Prostate gland (tissue), 2 donors: Measurements from ENCODE around the gene CACNA1I. TPM values are rescaled to one million over a fixed set of nuclear protein-coding genes. Genes with fewer than 3 reads are reported as not detected.
A peak's percentile ranks its signal among the peaks of the same experiment; 100 is the strongest.

ENCODE experiments used
- DNase-seq: peaks from one replicate; pipeline ENCODE4 v3.0.0-alpha.2; 2019; ENCODE audit warnings: low spot score
- H3K27ac ChIP-seq, 2 donors: fragments of 200-600 bp; sonication (generic); 2 replicates each; pipeline ENCODE4 v1.5.1; 2017 to 2019
- H3K27me3 ChIP-seq: fragments of 200-600 bp; sonication (generic); replicated peaks from 2 replicates; pipeline ENCODE4 v1.5.1; 2019; ENCODE audit not compliant: insufficient read depth
- H3K36me3 ChIP-seq, 2 donors: fragments of 200-600 bp; sonication (generic); 1 replicate in 1 of 2; 2 replicates in 1 of 2; pipeline versions ENCODE4 v1.5.1 to v1.8.1; 2017 to 2019
- H3K4me1 ChIP-seq: fragments of 200-600 bp; sonication (generic); replicated peaks from 2 replicates; pipeline ENCODE4 v1.5.1; 2019
- H3K4me3 ChIP-seq, 2 donors: fragments of 200-600 bp; sonication (generic); 2 replicates each; pipeline ENCODE4 v1.5.1; 2017 to 2019
- H3K9me3 ChIP-seq: fragments of 200-600 bp; sonication (generic); 2 replicates; pipeline ENCODE4 v1.5.1; 2017
- POLR2A ChIP-seq: fragments of 450-650 bp; IDR thresholded peaks from one replicate; pipeline ENCODE4 v1.6.1; 2016; ENCODE audit warnings: antibody characterized with exemption, mild to moderate bottlenecking
- POLR2AphosphoS5 ChIP-seq: sonication (generic); formaldehyde crosslinking; IDR thresholded peaks from one replicate; pipeline ENCODE4 v1.6.1; 2017; ENCODE audit warnings: antibody characterized with exemption
- WGBS: methylation state at CpG from one replicate; pipeline ENCODE4 v1.1.5; 2018; 5-methylcytosine and 5-hydroxymethylcytosine counted together
- intact Hi-C: fragments of 100-400 bp; cut with DNase I; formaldehyde crosslinking; loops from one replicate; pipeline ENCODE4 v1.14.2; 2022
- total RNA-seq, 2 donors: library from RNA; depleted of rRNA; stranded (reverse); fragments of >200 nt; gene quantifications; one replicate each; pipeline ENCODE4 v1.1.0, GENCODE V29; 2016
- TF ChIP-seq, protein P1 (sequence below), 4 experiments: fragments of 200-600 bp in 2 of 4; fragments of 450-650 bp in 2 of 4; sonication (generic) in 2 of 4; IDR thresholded peaks; 1 replicate in 3 of 4; 2 replicates in 1 of 4; pipeline ENCODE4 v1.5.1; 2016 to 2019; ENCODE audit warnings: antibody characterized with exemption in 4 of 4, mild to moderate bottlenecking in 2 of 4, moderate library complexity in 2 of 4

Gene CACNA1I
- total RNA-seq, 2 donors from 2014 or later: 0.05 to 0.68 TPM

DNA sequence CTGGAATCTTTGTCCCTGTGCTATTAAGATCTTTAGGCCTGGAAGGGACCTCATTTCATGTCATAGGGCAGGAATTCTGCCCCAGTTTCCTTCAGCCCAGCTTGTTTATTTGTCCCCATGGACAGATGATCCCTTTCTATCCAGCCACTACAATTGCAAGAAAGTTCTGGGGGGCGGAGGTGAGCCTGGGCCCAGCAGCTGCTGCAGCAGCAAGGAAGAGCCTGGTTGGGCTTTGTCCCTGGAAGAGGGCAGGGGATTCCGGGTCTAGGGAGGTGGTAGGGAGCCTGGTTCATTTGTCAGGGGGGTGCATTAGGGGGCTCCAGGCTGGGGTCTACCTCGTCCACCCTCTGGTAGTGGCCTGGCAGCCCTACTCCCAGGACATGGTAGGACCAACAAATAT is 16.4 kb upstream of the CACNA1I start:
- H3K9me3 ChIP-seq: no peaks in the 10 kb centered on the region
- 75% methylated on average over 3 of the region's 3 CpGs for WGBS
- H3K4me3 ChIP-seq: no peak overlapping the region
- intact Hi-C loops: no loop called here
- no peak overlapping the region for H3K27ac ChIP-seq
- no peak for TF ChIP-seq POLR2AphosphoS5
- TF ChIP-seq, protein P1, sequence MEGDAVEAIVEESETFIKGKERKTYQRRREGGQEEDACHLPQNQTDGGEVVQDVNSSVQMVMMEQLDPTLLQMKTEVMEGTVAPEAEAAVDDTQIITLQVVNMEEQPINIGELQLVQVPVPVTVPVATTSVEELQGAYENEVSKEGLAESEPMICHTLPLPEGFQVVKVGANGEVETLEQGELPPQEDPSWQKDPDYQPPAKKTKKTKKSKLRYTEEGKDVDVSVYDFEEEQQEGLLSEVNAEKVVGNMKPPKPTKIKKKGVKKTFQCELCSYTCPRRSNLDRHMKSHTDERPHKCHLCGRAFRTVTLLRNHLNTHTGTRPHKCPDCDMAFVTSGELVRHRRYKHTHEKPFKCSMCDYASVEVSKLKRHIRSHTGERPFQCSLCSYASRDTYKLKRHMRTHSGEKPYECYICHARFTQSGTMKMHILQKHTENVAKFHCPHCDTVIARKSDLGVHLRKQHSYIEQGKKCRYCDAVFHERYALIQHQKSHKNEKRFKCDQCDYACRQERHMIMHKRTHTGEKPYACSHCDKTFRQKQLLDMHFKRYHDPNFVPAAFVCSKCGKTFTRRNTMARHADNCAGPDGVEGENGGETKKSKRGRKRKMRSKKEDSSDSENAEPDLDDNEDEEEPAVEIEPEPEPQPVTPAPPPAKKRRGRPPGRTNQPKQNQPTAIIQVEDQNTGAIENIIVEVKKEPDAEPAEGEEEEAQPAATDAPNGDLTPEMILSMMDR (IDR thresholded peaks at IDR 0.05): no peak
- TF ChIP-seq POLR2A: no peak
- no peaks in the 10 kb centered on the region for H3K36me3 ChIP-seq
- H3K27me3 ChIP-seq: no peaks in the 10 kb centered on the region
- H3K4me1 ChIP-seq: no peaks in the 10 kb centered on the region
- no peak for DNase-seq

DNA sequence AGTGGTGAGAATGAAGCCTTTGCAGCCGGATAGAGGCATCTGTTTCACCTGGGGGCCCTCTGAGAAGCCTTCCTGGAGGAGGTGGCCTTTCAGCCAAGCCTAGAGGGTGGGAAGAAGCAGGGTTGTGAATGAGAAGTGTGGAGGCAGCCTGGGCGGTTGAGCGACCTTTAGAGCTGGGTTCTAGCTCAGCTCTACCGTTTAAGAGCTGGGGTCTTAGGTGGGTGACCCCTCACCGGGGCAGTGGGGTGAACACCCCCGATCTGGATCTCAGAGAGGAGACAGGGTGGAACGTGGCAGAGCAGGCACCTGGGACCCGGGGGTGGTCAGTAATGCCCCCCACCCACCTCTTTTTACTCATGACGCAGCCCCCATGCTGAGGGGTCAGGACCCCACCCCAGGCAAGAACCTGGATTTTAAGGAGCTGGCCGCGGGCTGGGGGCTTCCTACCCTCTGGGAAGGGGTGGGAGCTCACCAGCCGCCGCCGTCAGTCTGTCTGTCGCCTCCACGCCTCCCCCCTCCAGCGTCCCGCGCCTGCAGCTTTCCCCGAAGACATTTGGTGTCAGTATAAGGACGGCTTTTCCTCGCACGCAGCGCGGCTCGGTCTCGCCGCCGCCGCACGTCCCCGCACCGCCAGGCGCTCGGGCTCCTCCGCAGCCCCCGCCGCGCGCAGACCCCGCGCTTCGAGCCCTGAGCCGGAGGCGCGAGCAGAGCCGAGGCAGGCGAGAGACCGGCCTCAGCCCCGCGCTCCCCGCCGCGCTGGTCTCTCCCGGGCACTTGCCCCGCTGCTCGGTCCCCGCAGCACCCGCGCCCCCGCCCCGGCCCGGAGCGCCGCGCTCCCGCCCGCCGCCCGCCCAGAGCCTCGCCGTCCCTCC is 13.3 kb upstream of the CACNA1I start:
- no peaks in the 10 kb centered on the region for H3K9me3 ChIP-seq
- H3K27me3 ChIP-seq: no peaks in the 10 kb centered on the region
- intact Hi-C loops: loop anchor here (5.0 kb wide), 1 partner anchor 465 kb away; no protein-coding TSS in a partner anchor
- WGBS: 36% methylated on average over 11 of the region's 72 CpGs
- no peak for DNase-seq
- H3K4me3 ChIP-seq: peak overlapping the region; percentile 22 to 32
- H3K36me3 ChIP-seq: no peaks in the 10 kb centered on the region
- H3K4me1 ChIP-seq: no peaks in the 10 kb centered on the region
- H3K27ac ChIP-seq: no peak overlapping the region
- TF ChIP-seq, protein P1 (IDR thresholded peaks at IDR 0.05): peak in 2 of 4 experiments; percentile 10 to 32
- TF ChIP-seq POLR2AphosphoS5 (no peak), POLR2A (no peak)

DNA sequence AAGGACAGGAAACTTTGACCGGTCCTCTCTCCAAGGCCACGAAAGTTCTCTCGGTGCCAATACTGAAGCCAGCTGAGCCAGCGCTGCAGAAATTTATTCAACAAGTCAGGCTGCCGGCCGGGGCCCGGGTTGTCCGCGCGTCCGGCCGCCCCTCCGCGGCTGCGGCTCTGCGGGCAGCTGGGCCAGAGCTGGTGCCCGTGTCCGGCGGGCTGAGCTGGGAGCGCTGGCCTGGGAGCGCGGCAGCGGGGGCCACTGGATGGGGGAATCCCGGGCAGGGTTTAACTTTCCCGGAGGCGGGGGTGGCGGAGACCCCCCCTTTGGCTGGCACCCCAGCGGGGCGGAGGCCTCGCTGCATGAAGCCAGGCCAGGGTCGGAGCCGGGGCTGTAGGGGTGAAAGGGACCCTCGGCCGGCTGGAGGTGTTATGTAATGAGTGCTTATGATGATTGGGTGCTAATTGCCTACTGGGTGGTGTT is 12.3 kb upstream of the CACNA1I start:
- TF ChIP-seq POLR2AphosphoS5: no peak
- TF ChIP-seq POLR2A: no peak
- TF ChIP-seq, protein P1 (IDR thresholded peaks at IDR 0.05): no peak

DNA sequence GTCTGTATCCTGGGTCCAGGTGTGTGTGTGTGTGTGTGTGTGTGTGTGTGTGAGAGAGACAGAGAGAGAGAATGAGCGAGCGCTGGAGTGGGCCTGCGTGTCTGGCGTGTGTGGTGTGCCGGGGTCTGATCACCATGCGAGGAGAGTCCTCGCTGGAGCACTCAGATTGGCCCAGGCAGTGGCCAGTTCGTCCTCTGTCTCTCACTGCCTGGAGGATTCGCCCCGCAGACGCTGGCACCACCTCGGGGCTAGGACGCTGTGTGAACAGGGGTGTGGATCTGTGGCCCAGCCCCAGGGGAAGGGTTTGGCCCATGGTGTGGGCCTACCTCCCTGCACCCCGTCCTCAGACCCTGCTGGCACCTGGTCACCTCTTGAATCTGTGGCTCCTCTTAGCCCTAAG is 11.6 kb upstream of the CACNA1I start:
- Histone ChIP-seq H3K27ac (no peak overlapping the region), H3K27me3 (no peaks in the 10 kb centered on the region), H3K9me3 (no peaks in the 10 kb centered on the region), H3K4me1 (no peaks in the 10 kb centered on the region), H3K36me3 (no peaks in the 10 kb centered on the region), H3K4me3 (no peak overlapping the region)
- intact Hi-C loops: loop anchor here (5.0 kb wide), 1 partner anchor 463 kb away; no protein-coding TSS in a partner anchor
- DNase-seq: no peak
- TF ChIP-seq POLR2A (no peak), POLR2AphosphoS5 (no peak)
- TF ChIP-seq, protein P1 (IDR thresholded peaks at IDR 0.05): no peak
- 83% methylated on average over 13 of the region's 14 CpGs for WGBS

More for the DNA sequence above, 12.3 kb upstream of the CACNA1I start:
- no peaks in the 10 kb centered on the region for H3K27me3 ChIP-seq
- peak overlapping the region; percentile 22 to 32 for H3K4me3 ChIP-seq
- no peaks in the 10 kb centered on the region for H3K4me1 ChIP-seq
- 10% methylated on average over 33 of the region's 34 CpGs for WGBS
- H3K36me3 ChIP-seq: no peaks in the 10 kb centered on the region
- no peak for DNase-seq
- H3K9me3 ChIP-seq: no peaks in the 10 kb centered on the region
- intact Hi-C loops: loop anchor here (5.0 kb wide), 1 partner anchor 464 kb away; no protein-coding TSS in a partner anchor
- no peak overlapping the region for H3K27ac ChIP-seq
